ENCODE results near the gene PLA2G12A.

- no peak for TF ChIP-seq GATA3 (IDR thresholded peaks at IDR 0.05; ENCODE audit: low read depth, low read length)
- TF ChIP-seq GATA2 (IDR thresholded peaks at IDR 0.05; ENCODE audit: low read depth, low read length), result no peak
Observed at GRCh38 chr4:109755656-109756055, 25.8 kb upstream of the PLA2G12A start.

Data from SH-SY5Y (cell line).